HL-60/S4 treated with phorbol 12-myristate 13-acetate at 8.2 ng/mL for 4 days and 3 days (cell line): ENCODE results near the gene RPL7A.
"Not testable (repeated sequence)": the region's sequence is repeated elsewhere in the genome, so short reads cannot be mapped to it uniquely, and the experiment has no call there.

ENCODE experiments used
- in situ Hi-C: fragments of 300-500 bp; cut with MboI; formaldehyde crosslinking; loops from 2 replicates; pipeline ENCODE4 v1.15.0; 2022; ENCODE audit warnings: low sequenced_read_pairs

Gene RPL7A

GRCh38 chr9:133347985-133348717 is at the start of gene RPL7A, which contains the start of gene MED22:
RPL7A (plus strand) TSS chr9:133348218; CDS start chr9:133348244, 26 bp downstream.
MED22 (minus strand) TSS chr9:133348131; CDS start chr9:133346662, 1,469 bp downstream.
- in situ Hi-C loops, result no loop called here

- in situ Hi-C loops, result not testable (repeated sequence)
Observed at GRCh38 chr9:133299996-133300395, 48.0 kb upstream of the RPL7A start.

GRCh38 chr9:133301253-133302230 is 46.5 kb upstream of the RPL7A start:
- in situ Hi-C loops, result no loop called here

GRCh38 chr9:133303266-133304157 is 44.5 kb upstream of the RPL7A start:
- in situ Hi-C loops, result no loop called here

- in situ Hi-C loops, result no loop called here
Observed at GRCh38 chr9:133304158-133304470, 43.9 kb upstream of the RPL7A start.

GRCh38 chr9:133304477-133305377 is 43.3 kb upstream of the RPL7A start:
- in situ Hi-C loops, result no loop called here

GRCh38 chr9:133305731-133306130 is 42.3 kb upstream of the RPL7A start:
- in situ Hi-C loops, result no loop called here

GRCh38 chr9:133306242-133307204 is 41.5 kb upstream of the RPL7A start:
- in situ Hi-C loops, result no loop called here

- in situ Hi-C loops, result no loop called here
Observed at GRCh38 chr9:133307301-133307700, 40.7 kb upstream of the RPL7A start.

- in situ Hi-C loops, result no loop called here
Observed at GRCh38 chr9:133309608-133310007, 38.4 kb upstream of the RPL7A start.

- in situ Hi-C loops, result no loop called here
Observed at GRCh38 chr9:133315997-133316396, 32.0 kb upstream of the RPL7A start.

GRCh38 chr9:133317551-133317950 is 30.5 kb upstream of the RPL7A start:
- in situ Hi-C loops, result not testable (repeated sequence)

- in situ Hi-C loops, result no loop called here
Observed at GRCh38 chr9:133320421-133320881, 27.6 kb upstream of the RPL7A start.

- in situ Hi-C loops, result no loop called here
Observed at GRCh38 chr9:133321411-133321935, 26.5 kb upstream of the RPL7A start.

- in situ Hi-C loops, result no loop called here
Observed at GRCh38 chr9:133322701-133323100, 25.3 kb upstream of the RPL7A start.

GRCh38 chr9:133323211-133323610 is 24.8 kb upstream of the RPL7A start:
- in situ Hi-C loops, result no loop called here

GRCh38 chr9:133323991-133324703 is 23.9 kb upstream of the RPL7A start:
- in situ Hi-C loops, result no loop called here

GRCh38 chr9:133327021-133327420 is 21.0 kb upstream of the RPL7A start:
- in situ Hi-C loops, result not testable (repeated sequence)
